C4-2B (cell line): ENCODE measurements around the gene ARHGAP27.

Experiments
- ZFX ChIP-seq: fragments of 450-650 bp; IDR thresholded peaks from 2 replicates; pipeline ENCODE4 v1.6.1; 2017
- TF ChIP-seq, protein P1 (sequence below): fragments of 450-650 bp; conservative IDR thresholded peaks from 2 replicates; pipeline ENCODE4 v1.5.1; 2017; ENCODE audit warnings: mild to moderate bottlenecking

DNA sequence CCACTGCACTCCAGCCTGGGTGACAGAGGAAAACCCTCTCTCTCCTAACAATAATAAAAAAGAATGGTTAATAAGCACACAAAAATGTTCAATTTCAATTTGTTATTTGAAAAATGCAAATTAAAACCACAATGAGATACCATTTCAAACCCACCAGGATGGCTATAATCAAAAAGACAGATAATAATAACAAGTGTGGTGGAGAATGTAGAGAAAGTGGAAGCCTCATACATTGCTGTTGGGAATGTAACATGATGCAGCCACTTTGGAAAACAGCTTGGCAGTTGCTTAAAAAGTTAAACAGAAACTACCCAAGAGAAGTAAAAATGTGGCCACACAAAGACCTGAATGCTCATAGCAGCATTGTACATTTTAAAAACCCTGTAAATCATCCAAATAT is 64.0 kb downstream of the ARHGAP27 start:
- TF ChIP-seq, protein P1, sequence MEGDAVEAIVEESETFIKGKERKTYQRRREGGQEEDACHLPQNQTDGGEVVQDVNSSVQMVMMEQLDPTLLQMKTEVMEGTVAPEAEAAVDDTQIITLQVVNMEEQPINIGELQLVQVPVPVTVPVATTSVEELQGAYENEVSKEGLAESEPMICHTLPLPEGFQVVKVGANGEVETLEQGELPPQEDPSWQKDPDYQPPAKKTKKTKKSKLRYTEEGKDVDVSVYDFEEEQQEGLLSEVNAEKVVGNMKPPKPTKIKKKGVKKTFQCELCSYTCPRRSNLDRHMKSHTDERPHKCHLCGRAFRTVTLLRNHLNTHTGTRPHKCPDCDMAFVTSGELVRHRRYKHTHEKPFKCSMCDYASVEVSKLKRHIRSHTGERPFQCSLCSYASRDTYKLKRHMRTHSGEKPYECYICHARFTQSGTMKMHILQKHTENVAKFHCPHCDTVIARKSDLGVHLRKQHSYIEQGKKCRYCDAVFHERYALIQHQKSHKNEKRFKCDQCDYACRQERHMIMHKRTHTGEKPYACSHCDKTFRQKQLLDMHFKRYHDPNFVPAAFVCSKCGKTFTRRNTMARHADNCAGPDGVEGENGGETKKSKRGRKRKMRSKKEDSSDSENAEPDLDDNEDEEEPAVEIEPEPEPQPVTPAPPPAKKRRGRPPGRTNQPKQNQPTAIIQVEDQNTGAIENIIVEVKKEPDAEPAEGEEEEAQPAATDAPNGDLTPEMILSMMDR = no peak
- no peak for TF ChIP-seq ZFX
